ENCODE measurements around the gene NUDT1. TPM values are rescaled to one million over a fixed set of nuclear protein-coding genes. Genes with fewer than 3 reads are reported as not detected.

Gene NUDT1
- total RNA-seq, 2 experiments from 2014 or later: 88.4 to 117 TPM

DNA sequence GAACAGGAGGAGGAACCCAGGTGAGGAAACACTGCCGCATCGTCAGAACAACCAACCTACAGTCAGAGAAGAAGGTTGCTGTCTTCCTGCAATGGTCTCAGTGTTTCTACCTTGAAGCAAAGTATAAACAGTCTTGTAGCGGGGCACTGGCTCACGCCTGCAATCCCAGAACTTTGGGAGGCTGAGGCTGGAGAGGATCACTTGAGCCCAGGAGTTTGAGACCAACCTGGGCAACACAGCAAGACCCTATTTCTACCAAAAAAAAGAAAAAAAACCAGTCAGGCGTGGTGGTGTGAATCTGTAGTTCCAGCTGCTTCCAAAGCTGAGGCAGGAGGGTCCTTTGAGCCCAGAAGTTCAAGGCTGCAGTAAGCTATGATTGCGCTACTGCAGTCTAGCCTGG, 48.9 kb downstream of the NUDT1 start:
- BruUV-seq (replicated peaks): no TSS peak
- DNase-seq (ENCODE audit: low spot score): no peak
- CTCF ChIA-PET (ENCODE audit: unreplicated experiment): no interaction called here
- Histone ChIP-seq H3K4me3 (ENCODE audit: low read depth, low read length, poor library complexity, severe bottlenecking) (no peak overlapping the region), H3K9me2 (ENCODE audit: insufficient read depth, low read length) (no peaks in the 10 kb centered on the region), H3K4me1 (ENCODE audit: insufficient read depth, low read length, poor library complexity, severe bottlenecking) (peaks cover 19% of the 10 kb centered on the region), H4K20me1 (ENCODE audit: insufficient read depth, low read length) (no peaks in the 10 kb centered on the region), H3K9me3 (ENCODE audit: low read length) (no peaks in the 10 kb centered on the region), H3K36me3 (ENCODE audit: insufficient read depth, low read length) (no peaks in the 10 kb centered on the region), H3K79me2 (ENCODE audit: insufficient read depth, low read depth, low read length) (peaks cover 6% of the 10 kb centered on the region; the same call in 1 of the 2 replicates), H3K4me2 (ENCODE audit: low read length) (no peak overlapping the region), H3K27ac (ENCODE audit: low read depth, low read length, poor library complexity, severe bottlenecking) (no peak overlapping the region), H2AFZ (ENCODE audit: low read length) (no peak overlapping the region)
- TF ChIP-seq, protein P1, sequence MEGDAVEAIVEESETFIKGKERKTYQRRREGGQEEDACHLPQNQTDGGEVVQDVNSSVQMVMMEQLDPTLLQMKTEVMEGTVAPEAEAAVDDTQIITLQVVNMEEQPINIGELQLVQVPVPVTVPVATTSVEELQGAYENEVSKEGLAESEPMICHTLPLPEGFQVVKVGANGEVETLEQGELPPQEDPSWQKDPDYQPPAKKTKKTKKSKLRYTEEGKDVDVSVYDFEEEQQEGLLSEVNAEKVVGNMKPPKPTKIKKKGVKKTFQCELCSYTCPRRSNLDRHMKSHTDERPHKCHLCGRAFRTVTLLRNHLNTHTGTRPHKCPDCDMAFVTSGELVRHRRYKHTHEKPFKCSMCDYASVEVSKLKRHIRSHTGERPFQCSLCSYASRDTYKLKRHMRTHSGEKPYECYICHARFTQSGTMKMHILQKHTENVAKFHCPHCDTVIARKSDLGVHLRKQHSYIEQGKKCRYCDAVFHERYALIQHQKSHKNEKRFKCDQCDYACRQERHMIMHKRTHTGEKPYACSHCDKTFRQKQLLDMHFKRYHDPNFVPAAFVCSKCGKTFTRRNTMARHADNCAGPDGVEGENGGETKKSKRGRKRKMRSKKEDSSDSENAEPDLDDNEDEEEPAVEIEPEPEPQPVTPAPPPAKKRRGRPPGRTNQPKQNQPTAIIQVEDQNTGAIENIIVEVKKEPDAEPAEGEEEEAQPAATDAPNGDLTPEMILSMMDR (conservative IDR thresholded peaks at IDR 0.05; ENCODE audit: low read length): no peak
- no peak for TF ChIP-seq EZH2phosphoT487 (IDR thresholded peaks at IDR 0.05; ENCODE audit: borderline replicate concordance, low read depth, low read length)
- intact Hi-C loops (cut with micrococcal nuclease; ENCODE audit: unreplicated experiment): no loop called here
- POLR2A ChIA-PET: no interaction called here

DNA sequence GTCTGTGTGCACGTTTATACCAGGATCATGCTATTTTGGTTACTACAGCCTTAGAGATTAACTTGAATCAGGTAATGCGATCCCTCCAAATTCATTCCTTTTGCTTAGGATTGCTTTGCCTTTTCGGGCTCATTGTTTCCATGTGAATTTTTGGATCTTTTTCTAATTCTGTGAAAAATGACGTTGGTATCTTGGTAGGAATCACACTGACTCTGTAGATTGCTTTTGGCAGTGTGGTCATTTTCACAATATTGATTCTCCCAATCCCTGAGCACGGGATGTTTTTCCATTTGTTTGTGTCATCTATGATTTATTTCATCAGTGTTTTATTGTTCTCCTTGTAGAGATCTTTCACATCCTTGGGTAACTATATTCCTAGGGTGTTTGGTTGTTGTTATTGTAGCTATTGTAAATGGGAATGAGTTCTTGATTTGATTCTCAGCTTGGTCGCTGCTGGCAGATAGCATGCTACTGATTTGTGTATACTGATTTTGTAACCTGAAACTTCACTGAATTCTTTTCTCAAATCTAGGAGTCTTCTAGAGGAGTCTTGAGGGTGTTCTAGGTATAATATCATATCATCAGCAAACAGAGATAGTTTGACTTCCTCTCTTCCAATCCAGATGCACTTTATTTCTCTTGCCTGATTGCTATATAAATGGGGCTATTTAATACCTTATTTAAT, 54.1 kb downstream of the NUDT1 start:
- BruUV-seq (replicated peaks): TSS peak; percentile 58
- no peaks in the 10 kb centered on the region for H3K9me2 ChIP-seq (ENCODE audit: insufficient read depth, low read length)
- peaks cover 4% of the 10 kb centered on the region for H3K36me3 ChIP-seq (ENCODE audit: insufficient read depth, low read length)
- POLR2A ChIA-PET: no interaction called here
- CTCF ChIA-PET (ENCODE audit: unreplicated experiment): no interaction called here
- H3K4me2 ChIP-seq (ENCODE audit: low read length): no peak overlapping the region
- intact Hi-C loops (cut with micrococcal nuclease; ENCODE audit: unreplicated experiment): no loop called here
- DNase-seq (ENCODE audit: low spot score): no peak
- H2AFZ ChIP-seq (ENCODE audit: low read length): no peak overlapping the region
- peaks cover 32% of the 10 kb centered on the region; the same call in 1 of the 2 replicates for H3K79me2 ChIP-seq (ENCODE audit: insufficient read depth, low read depth, low read length)
- no peak overlapping the region for H3K4me3 ChIP-seq (ENCODE audit: low read depth, low read length, poor library complexity, severe bottlenecking)
- no peak overlapping the region for H3K27ac ChIP-seq (ENCODE audit: low read depth, low read length, poor library complexity, severe bottlenecking)
- peaks cover 4% of the 10 kb centered on the region; the same call in 1 of the 2 replicates for H3K9me3 ChIP-seq (ENCODE audit: low read length)
- peaks cover 32% of the 10 kb centered on the region for H3K4me1 ChIP-seq (ENCODE audit: insufficient read depth, low read length, poor library complexity, severe bottlenecking)
- H4K20me1 ChIP-seq (ENCODE audit: insufficient read depth, low read length): no peaks in the 10 kb centered on the region; the same call in 1 of the 2 replicates
- TF ChIP-seq, protein P1 (conservative IDR thresholded peaks at IDR 0.05; ENCODE audit: low read length): no peak
- TF ChIP-seq EZH2phosphoT487 (IDR thresholded peaks at IDR 0.05; ENCODE audit: borderline replicate concordance, low read depth, low read length): no peak

DNA sequence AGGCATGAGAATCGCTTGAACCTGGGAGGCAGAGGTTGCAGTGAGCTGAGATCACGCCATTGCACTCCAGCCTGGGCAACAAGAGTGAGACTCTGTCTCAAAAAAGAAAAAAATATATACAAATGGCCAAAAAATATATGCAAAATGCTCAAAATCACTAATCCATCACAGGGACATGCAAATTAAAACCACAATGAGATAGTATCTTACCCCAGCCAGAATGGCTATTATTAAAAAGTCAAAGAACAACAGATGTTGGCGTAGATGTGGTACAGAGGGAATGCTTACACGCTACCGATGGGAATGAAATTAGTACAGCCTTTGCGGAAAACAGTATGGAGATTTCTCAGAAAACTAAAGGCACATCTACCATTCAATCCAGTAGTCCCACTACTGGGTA, 54.8 kb downstream of the NUDT1 start:
- H3K4me3 ChIP-seq (ENCODE audit: low read depth, low read length, poor library complexity, severe bottlenecking): no peak overlapping the region
- H3K4me2 ChIP-seq (ENCODE audit: low read length): no peak overlapping the region
- peaks cover 37% of the 10 kb centered on the region; the same call in 1 of the 2 replicates for H3K79me2 ChIP-seq (ENCODE audit: insufficient read depth, low read depth, low read length)
- ChIA-PET POLR2A (no interaction called here), CTCF (ENCODE audit: unreplicated experiment) (no interaction called here)
- peaks cover 39% of the 10 kb centered on the region for H3K4me1 ChIP-seq (ENCODE audit: insufficient read depth, low read length, poor library complexity, severe bottlenecking)
- H3K27ac ChIP-seq (ENCODE audit: low read depth, low read length, poor library complexity, severe bottlenecking): no peak overlapping the region
- TF ChIP-seq, protein P1 (conservative IDR thresholded peaks at IDR 0.05; ENCODE audit: low read length): no peak
- TF ChIP-seq EZH2phosphoT487 (IDR thresholded peaks at IDR 0.05; ENCODE audit: borderline replicate concordance, low read depth, low read length): no peak
- BruUV-seq (replicated peaks): no TSS peak
- peaks cover 4% of the 10 kb centered on the region for H3K36me3 ChIP-seq (ENCODE audit: insufficient read depth, low read length)
- no peak overlapping the region for H2AFZ ChIP-seq (ENCODE audit: low read length)
- H3K9me2 ChIP-seq (ENCODE audit: insufficient read depth, low read length): no peaks in the 10 kb centered on the region
- intact Hi-C loops (cut with micrococcal nuclease; ENCODE audit: unreplicated experiment): no loop called here
- H3K9me3 ChIP-seq (ENCODE audit: low read length): peaks cover 4% of the 10 kb centered on the region; the same call in 1 of the 2 replicates
- no peak for DNase-seq (ENCODE audit: low spot score)
- no peaks in the 10 kb centered on the region; the same call in 1 of the 2 replicates for H4K20me1 ChIP-seq (ENCODE audit: insufficient read depth, low read length)
